ENCODE results near the gene MAGEC3.

DNA sequence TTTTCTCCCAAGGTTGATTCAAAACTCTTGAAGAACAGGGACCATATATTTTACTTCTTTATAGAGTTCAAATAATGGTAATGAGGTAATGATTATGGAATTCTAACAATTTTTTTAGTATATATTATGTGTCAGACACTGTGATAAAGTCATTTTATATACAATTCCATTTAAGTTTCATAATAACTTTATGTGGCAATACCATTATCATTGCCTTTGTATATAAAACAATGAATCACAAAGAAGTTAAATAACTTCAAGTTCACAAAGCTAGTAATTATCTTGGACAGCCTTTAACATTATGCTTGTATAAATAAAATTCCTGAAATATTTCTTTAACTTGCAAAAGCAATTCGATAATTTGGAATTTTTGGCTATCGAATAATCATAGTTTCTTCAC is 86.2 kb downstream of the MAGEC3 start:
- TF ChIP-seq, protein P1, sequence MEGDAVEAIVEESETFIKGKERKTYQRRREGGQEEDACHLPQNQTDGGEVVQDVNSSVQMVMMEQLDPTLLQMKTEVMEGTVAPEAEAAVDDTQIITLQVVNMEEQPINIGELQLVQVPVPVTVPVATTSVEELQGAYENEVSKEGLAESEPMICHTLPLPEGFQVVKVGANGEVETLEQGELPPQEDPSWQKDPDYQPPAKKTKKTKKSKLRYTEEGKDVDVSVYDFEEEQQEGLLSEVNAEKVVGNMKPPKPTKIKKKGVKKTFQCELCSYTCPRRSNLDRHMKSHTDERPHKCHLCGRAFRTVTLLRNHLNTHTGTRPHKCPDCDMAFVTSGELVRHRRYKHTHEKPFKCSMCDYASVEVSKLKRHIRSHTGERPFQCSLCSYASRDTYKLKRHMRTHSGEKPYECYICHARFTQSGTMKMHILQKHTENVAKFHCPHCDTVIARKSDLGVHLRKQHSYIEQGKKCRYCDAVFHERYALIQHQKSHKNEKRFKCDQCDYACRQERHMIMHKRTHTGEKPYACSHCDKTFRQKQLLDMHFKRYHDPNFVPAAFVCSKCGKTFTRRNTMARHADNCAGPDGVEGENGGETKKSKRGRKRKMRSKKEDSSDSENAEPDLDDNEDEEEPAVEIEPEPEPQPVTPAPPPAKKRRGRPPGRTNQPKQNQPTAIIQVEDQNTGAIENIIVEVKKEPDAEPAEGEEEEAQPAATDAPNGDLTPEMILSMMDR (IDR thresholded peaks at IDR 0.05): no peak
- TF ChIP-seq POLR2A (IDR thresholded peaks at IDR 0.05): no peak

Measured in testis (tissue), 2 donors.